Non-pigmented ciliary epithelial cell (primary cell): ENCODE data around the gene PTPRK.

ENCODE experiments used
- DNase-seq: peaks from one replicate; pipeline ENCODE4 v3.0.0-alpha.2; 2010; ENCODE audit warnings: low read depth

The PTPRK gene

DNA sequence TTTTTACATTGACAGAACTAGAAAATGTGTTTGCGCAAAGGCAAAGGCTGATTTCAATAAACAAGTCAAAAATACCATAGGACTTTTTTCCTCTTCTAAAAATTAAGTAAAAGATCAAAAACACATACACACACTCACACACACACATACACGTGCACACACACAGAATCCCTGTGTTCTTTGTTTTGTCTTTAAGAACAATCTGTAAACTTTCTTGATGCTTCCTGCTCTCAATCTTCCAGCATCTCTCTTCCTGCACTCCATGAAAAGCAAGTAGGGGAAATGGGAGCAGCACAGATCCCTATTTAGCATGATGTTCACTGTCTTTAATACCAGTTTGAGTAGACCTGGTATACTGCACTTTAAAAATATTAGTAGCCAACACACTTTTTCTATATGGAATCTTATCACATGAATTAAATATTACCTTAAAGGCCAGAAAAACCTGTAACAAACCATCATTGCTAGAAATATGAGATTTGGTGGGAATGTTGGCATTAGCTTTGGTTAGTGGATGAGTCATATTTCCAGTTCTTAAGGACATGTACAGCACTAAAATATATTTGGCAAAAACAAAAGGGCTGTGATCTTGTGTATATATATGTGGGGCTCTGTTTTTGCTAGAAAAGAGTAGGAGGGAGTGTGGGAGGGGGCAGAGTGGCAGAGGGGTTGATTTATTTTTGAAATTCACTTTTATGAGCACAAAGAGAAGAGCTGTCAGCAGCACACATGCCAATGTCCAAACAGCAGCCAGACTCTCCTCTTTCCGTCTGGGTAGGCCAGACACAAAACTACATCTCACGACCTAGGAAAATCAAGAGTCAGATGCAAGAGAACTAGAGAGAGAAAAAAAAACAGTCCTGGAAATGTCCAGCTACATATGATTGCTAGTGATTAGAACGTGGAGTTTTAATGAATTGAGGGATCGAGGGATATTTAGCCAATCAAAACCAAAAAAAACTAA is 4.6 kb downstream of the PTPRK start:
- no peak for DNase-seq

DNA sequence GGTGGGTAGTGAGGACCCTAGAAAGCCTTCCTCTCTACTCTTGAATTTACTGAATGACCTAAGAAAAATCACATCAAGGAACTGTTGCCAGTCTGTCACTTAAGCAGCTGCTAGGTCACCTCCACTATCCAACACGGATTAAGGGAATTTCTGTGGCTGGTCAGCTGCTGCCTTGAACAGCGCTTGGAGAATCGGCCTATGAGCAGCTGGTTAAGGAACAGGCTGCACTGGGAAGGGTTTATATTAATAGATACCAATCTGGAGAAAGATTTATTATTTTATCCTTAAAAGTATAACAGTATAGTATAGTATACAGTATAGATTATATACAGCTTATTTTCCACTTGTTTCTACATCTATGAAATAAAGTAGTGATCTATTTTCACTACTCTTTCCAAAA is 6.5 kb downstream of the PTPRK start:
- no peak for DNase-seq

DNA sequence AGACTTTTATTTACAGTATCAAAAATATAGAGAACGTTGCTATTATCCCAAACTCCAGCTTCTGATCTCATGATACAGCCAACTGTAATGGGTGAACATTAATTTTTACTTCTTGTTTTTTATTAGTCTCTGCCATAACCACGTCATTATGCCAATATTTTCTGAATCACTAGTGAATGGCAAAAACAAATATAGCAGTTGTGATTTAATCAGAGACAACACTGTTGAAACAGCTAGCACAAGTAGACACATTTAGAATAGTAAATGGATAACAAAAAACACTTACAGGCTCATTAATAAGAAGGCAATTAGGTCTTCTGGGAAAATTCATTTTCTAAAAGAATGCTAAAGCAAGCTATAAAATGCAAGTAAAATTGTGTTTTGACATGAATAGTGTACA is 8.1 kb downstream of the PTPRK start:
- no peak for DNase-seq

DNA sequence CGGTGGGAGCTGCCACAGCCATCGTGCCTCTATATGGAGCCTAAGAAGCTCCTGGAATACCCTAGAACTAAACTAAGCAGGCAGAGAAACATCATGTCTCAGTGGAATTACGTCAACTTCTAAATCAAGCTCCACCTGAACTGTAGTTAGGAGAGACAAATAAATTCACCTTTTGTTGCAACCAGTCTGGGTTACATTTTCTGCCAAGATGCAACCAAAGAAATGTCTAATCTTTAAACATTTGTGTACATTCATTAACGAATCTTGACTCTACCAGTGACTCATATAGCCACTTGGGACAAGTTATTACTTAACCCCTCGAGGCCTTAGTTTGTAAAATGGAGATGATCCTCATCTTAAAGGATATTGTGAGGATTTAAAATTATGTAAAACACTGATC is 8.9 kb downstream of the PTPRK start:
- DNase-seq, result no peak

DNA sequence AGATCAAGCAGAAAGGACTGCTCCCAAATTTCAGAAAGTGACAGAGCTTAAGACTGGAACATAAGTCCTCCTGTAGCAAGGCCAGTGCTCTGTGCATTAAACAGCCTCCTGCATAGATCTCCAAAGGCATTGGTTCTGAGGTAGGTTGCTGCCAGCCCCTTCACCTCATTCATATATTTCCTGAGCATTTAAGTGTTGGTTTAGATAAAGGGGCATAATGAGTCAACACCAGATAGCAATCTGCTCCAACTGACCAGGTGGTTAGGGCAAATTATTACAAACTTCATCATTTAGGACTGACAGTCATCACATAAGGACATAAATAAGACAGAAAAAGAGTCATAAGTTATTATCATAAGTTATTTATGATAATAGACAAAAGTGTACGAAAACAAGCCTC is 10.7 kb downstream of the PTPRK start:
- DNase-seq, result no peak

DNA sequence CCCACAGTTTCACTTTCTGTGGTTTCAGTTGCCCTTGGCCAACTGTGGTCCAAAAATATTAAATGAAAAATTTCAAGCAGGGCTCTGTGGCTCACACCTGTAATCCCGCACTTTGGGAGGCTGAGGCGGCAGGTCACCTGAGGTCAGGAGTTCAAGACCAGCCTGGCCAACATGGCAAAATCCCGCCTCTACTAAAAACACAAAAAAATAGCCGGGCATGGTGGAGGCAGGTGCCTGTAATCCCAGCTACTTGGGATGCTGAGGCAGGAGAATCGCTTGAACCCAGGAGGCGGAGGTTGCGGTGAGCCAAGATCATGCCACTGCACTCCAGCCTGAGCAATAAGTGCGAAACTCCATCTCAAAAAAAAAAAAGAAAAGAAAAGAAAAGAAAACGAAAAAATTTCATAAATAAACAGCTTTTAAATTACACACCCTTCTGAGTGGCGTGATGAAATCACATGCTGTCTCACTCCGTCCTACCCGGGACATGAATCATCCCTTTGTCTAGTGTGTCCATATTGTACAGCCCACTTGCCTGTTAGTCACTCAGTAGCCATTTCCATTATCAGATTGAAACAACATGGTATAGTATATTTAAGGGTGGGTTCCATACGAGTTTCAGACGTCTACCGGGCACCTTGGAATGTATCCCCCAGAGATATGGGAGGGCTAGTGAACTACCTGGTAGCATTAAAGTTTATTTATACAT is 11.7 kb downstream of the PTPRK start:
- peak; percentile 93 for DNase-seq

DNA sequence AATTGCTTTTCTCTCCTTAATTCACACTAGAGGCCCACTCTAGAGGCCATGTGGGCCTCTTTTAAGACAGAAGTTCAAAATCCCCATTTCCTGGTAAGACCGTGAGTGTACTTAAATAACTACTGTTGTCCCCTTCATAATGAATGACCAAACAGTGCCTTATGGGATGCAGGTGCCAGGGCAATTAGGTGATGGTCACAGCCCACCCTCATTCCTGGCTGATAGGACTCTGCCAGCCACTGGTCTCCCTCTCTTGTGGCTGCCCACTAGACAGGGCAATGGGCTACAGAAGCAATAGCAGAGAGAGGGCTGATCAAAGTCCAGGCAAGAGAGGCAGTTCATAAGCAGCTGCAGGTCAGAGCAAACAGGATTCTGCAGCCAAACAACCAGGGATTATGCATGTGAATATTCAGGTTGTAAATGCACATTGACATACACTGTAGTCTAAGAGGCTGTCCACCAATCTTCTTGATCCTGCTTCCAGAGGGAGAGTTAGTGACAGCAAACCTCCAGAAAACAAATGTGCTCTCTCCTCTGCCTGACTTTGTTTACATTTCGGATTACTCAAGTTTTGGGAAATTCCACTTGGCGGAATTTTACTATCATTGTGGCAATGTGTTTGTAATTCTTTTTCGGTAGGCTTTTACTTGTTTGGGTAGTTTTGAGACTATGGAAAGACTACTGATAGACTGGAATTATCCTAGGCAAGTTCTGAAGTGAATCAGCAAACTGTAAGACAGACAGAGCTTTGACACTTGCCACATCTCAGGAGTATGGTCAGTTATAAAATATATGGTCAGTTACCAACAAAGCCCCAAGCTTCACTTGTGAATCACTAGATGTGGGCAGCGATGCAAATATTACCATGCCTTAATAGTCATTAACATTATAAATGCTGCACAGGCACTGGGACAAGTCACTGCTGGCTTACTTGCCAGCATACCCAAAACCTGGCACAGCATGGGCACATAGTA is 12.8 kb downstream of the PTPRK start:
- DNase-seq, result no peak

DNA sequence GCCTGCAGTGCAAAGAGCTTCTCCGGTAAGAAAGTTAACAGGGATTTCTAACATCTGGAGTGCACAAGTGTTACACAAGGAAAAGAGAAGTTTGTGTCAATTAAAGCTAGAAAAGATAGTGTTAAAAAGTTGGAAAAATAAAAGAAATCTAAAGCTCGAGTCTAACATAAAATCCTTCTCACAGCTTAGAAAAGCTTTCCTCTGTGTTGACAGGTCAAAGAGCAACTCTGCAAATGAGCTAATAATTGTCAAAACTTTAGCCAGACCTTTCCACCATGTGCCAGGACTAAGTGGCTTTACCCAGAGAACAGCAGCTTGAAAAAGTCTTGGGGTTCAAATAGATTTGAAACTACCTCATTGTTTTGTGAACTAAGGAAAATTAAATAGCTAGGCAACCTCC is 14.8 kb downstream of the PTPRK start:
- no peak for DNase-seq

DNA sequence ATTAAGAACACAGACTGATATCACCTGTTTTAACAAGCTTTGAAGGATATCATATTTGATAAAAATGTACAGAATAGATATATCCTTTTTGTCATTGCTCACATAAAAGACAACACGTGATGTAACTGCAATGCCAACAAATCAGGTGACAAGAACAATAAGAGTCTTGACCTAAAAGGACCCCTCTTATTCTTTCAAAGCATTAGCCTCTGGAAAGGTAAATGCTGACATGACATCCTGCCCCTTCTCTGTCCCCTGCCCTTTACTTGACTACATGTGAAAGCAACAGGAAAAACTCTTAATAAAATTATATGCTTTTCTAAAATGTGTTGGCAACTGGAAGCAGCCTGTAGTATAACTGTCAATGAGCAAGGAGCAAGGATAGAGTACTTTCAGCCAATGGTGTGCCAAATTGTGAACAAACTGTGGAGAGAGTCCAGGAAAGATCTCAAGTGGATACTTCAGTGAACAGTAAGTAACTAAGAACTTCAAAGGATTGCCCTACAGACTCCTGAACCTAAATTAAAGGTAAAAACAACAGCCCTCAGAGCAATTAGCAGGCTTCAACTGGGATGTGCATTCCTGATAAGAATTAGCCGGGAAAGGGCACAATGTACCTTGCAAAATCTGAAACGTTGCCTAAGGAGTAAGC is 16.3 kb downstream of the PTPRK start:
- DNase-seq, result no peak

DNA sequence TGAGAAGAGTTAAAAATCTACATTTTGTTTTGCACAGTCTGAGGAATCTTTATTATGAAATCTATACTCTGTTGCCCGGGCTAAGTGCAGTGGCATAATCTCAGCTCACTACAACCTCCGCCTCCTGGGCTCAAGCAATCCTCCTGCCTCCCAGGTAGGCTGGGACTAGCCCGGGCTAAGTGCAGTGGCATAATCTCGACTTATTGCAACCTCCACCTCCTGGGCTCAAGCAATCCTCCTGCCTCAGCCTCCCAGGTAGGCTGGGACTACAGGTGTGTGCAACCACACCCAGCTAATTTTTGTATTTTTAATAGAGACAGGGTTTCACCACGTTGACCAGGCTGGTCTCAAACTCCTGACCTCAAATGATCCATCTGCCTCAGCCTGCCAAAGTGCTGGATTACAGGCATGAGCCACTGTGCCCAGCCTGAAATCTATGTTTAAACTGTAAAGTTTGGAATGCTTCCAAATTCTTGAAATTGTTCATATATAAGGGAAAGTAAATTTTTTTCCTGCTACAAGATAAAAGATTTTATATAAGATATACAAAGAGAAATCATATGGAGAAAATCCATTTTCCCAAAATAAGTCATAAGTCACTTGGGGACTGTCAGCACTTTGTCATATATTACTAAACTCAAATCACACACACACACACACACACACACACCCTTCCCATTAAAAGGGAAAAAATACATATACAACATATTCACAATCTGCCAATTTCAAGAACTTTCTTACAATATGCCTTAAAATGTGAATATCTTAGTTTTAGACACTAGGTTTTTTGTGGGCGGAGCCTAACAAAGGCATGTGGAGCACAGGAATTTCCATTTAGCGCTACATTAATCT is 19.4 kb downstream of the PTPRK start:
- DNase-seq, result no peak

DNA sequence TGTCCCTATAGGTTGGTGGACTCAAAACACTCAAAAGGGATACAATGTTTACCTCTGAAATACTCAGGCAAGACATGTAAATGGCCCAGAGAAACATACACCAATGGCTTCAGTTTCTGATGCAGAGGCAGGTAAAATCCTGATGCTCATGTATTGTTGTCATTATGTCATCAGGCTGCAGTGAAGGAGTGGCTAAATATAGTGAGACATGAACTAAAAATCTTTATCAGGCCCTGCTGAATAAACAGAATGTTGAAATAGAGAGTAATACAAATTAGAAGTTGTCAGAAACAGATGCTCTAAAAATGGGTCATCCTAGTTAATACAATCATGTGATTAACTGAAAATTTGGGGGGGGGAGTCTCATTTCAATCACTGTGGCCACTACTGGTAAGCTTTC is 20.4 kb downstream of the PTPRK start:
- no peak for DNase-seq

DNA sequence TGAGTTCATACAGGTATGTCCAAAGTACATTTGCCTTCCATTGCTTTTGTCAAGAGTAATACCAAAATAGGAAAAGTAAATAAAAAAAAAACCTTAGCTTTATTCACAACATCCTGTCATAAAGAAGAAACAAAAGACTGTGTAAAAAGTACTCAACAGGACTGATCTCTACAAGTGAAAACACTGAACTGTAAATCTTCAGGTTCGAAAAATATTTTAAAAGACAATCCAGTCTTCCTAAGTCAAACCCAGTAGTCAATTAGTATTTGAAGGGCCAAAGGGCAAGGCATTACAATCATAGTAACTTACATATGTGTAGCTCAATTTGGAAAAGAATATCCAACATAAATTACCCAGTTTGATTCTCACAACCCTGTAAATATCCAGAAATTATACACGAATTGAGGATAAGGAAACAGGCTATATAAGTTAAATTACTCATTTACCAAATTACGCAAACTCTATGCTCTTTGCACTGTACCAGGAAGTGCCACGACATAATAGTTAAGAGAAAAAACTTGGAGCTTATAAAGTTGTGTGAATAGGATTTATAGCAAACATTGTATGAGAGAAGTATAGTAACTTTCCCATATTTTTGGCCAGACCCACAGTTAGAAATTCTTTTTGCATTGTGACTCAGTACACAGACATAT is 21.2 kb downstream of the PTPRK start:
- DNase-seq, result no peak

DNA sequence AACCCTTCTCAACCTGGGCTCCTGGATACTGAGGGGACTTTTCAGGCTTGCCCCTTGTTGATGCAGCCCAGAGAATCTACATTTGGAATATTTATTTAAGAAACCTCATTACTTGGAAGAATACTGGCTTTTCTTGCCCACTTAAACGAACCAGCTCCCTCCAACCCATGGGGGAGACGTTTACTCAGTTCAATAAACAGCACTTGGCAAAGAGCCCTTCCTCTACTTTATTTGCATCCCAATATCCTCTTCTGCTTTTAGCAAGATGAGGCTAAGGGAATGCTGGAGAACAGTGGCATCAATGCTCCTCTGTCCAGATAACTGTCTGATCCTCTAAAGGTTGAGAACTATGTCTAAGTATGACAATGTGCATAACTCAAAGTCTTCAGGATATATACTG is 22.2 kb downstream of the PTPRK start:
- DNase-seq, result no peak

DNA sequence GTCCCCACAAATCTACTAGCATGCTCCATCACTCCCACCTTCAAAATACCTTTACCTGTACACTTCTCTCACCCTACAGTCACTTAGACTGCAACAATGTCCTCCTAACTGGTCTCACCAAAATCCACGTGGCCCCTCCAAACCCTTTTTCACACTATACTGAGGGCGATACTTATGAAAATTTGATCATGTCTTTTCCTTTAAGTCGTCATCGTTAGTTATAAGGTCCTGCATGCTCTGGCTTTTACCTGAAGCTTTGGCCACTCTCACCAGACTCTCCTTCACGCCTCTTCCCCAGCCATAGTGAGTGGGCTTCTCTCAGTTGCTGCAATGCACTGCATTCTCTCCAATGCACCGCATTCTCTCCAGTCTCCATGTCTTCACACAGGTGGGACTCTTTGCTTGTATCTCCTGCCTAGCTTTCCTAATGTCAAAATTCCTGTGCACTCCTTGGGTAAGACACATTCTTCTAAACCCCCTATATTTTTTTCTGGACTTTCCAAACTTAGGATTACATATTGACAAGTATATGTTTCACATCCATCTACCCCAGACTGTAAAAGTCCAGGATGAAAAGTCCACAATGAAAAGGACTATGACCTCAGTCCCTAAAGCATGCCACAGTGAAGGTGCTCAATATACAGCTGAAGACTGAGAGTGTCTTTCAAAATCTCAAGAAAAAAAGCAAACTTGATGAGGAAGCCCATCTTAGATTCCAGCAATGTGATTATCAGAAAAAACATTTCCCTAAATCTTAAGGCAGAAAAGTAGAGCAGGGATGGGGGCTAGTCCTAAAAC is 24.7 kb downstream of the PTPRK start:
- DNase-seq, result no peak

DNA sequence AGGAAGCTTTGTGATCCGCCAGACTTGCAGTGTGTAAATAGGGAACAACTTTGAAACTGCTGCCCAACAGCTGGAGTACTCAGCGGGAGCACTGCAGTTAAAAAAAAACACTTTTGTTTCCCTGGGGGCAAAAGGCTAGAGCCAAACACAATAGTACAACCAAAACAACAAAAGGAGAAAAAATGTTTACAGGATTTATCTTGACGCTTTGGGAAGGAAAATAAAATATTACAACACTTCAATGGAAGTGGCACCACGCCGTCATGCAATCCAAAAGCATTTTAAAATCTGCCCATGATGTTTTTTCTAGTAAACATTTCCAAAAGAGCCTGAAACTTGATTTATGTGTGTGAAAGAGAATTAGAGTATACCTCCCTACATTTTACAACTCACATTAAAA is 26.0 kb downstream of the PTPRK start:
- DNase-seq, result no peak

DNA sequence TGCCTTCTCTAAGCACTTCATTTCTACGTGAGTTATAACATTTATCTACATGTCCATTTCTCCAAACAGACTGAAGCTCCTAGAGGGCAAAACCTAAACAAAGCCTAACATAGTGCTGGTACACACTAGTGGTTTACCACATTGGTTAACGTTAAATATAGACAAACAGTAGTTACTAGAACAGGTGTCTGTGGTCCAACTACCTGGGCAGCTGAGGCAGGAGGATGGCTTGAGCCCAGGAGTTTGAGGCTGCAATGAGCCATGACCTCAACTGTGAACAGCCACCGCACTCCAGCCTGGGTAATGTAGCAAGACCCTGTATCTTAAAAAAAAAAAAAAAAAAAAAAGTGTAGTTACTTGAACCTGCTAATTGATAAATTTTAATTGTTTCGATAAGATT is 26.5 kb downstream of the PTPRK start:
- DNase-seq, result no peak

DNA sequence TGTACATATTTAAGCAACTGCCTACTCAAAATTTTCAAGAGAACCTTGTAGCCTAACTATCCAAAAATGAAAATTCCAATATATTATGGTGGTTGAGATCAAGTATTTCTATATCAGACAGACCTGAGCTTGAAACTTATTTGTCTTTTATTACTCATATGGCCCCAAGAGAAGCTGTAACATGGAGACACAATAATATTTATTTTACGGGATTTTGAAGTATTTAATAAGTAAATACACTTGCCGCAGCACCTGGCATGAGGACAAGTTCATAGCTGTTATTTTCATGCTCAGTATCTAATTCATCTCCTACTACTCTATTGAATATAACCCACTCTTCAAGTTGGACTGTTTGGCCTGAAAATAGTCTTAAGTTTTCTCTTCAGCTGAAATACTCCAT is 28.0 kb downstream of the PTPRK start:
- DNase-seq, result no peak

DNA sequence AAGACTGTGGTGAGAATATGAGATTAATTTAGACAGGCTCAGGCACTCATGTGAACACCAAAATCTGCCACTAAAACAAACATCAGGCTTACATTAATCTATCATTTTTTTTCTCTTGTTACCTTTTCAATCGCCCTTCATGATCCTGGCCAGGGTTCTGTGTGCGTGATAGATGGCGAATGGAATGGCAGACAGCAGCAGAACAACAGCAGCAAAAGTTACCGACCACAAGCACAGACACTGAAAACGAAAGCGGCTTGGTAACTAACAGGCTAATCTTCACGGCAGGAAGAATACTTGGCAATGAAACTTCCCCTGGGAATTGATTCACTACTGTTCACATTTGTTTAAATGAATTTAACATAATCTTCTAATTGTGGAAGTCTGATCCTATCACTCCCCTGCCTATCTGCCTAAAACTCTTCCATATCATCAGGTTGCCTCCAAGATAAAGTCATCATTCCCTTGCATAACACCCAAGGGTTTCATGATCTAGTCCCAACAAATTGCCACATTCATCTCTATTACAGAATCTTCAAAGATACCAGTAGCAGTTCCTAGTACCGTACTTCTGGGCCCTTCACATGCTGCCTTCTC is 28.7 kb downstream of the PTPRK start:
- DNase-seq, result peak; percentile 40

DNA sequence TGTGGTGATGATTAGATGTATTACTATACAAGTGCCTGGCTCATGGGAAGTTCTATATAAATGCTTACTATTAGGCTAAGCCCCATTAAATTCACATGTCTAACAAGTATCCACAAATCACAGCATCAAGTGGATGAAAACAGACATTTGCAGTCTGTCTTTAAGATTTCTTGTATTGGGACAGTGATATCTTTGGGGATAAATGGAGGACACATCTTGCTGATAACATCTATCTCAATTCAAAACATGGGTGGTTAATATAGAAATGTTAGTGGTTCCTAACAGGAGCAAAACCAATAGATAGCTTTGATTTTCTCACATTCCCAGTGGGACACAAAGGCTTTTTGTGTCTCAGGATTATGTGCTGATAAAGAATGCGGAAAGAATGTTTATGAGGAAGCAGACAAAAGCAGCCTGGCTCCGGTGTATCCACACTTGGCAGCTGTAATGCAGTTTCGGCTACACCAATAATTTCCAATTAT is 29.3 kb downstream of the PTPRK start:
- no peak for DNase-seq
